IMR-90 (cell line): ENCODE data around the gene GLIS1. TPM values are rescaled to one million over a fixed set of nuclear protein-coding genes. Genes with fewer than 3 reads are reported as not detected.

ENCODE experiments used
- ATAC-seq: fragments of 200-7000 bp; cut with Tn5 transposase; 2 replicates; pipeline ENCODE4 v1.9.1; 2020; ENCODE audit warnings: low read depth, mild to moderate bottlenecking, moderate library complexity
- BruUV-seq: library from RNA; stranded (reverse); fragments of 400-500 nt; replicated peaks from 2 replicates; lab custom pipeline; 2021; lab: Mats Ljungman, UMichigan
- CTCF ChIA-PET: fragments of 300-600 bp; formaldehyde crosslinking; extraction: SDS; loops from one replicate; lab custom pipeline; 2021; ENCODE audit warnings: antibody characterized with exemption; lab: Yijun Ruan, JAX
- POLR2A ChIA-PET: fragments of 300-600 bp; sonication (Branson Sonifier 250); formaldehyde crosslinking; loops from one replicate; lab custom pipeline; 2022; ENCODE audit warnings: antibody characterized with exemption; ENCODE audit not compliant: unreplicated experiment; lab: Charles Lee
- DNase-seq: peaks from one replicate; pipeline ENCODE4 v3.0.0; 2013
- H2AFZ ChIP-seq: replicated peaks from 2 replicates; pipeline ENCODE3; 2013; ENCODE audit warnings: low read length, mild to moderate bottlenecking; ENCODE audit not compliant: poor library complexity
- H2AK5ac ChIP-seq: 2 replicates; pipeline ENCODE4 v1.6.1; 2013; ENCODE audit warnings: low read depth, low read length, inconsistent platforms
- H2AK9ac ChIP-seq: replicated peaks from 2 replicates; pipeline ENCODE3; 2013; ENCODE audit warnings: mild to moderate bottlenecking, low read depth, low read length, moderate library complexity; ENCODE audit not compliant: poor library complexity
- H2BK120ac ChIP-seq: 2 replicates; pipeline ENCODE4 v1.6.1; 2013; ENCODE audit warnings: low read depth, low read length, inconsistent platforms
- H2BK15ac ChIP-seq: 3 replicates; pipeline ENCODE4 v1.6.1; 2013; ENCODE audit warnings: low read depth, low read length, inconsistent platforms
- H2BK20ac ChIP-seq: 2 replicates; pipeline ENCODE4 v1.6.1; 2013; ENCODE audit warnings: low read depth, mild to moderate bottlenecking, inconsistent platforms, low read length, moderate library complexity
- H2BK5ac ChIP-seq: 2 replicates; pipeline ENCODE4 v1.6.1; 2013; ENCODE audit warnings: mild to moderate bottlenecking, low read depth, low read length, inconsistent platforms; ENCODE audit not compliant: poor library complexity, severe bottlenecking
- H3K14ac ChIP-seq: replicated peaks from 2 replicates; pipeline ENCODE4 v1.6.1; 2013; ENCODE audit warnings: low read depth, low read length, inconsistent platforms
- H3K18ac ChIP-seq: 2 replicates; pipeline ENCODE4 v1.6.1; 2013; ENCODE audit warnings: low read depth, low read length, control low read depth
- H3K23ac ChIP-seq: 2 replicates; pipeline ENCODE4 v1.6.1; 2013; ENCODE audit warnings: low read depth, low read length, inconsistent platforms
- H3K27ac ChIP-seq: 2 replicates; pipeline ENCODE4 v1.5.1; 2013; ENCODE audit warnings: mild to moderate bottlenecking, control low read depth, low read length; ENCODE audit not compliant: insufficient read depth
- H3K27me3 ChIP-seq: 2 replicates; pipeline ENCODE4 v1.6.1; 2013; ENCODE audit warnings: low read length; ENCODE audit not compliant: control insufficient read depth, insufficient read depth
- H3K36me3 ChIP-seq: 2 replicates; pipeline ENCODE4 v1.6.1; 2013; ENCODE audit warnings: low read length, mixed read lengths; ENCODE audit not compliant: control insufficient read depth, insufficient read depth
- H3K4ac ChIP-seq: 2 replicates; pipeline ENCODE4 v1.6.1; 2013; ENCODE audit warnings: low read depth, low read length, inconsistent platforms
- H3K4me1 ChIP-seq: 2 replicates; pipeline ENCODE4 v1.6.1; 2013; ENCODE audit warnings: low read length, mixed read lengths; ENCODE audit not compliant: control insufficient read depth, insufficient read depth
- H3K4me2 ChIP-seq: 2 replicates; pipeline ENCODE4 v1.6.1; 2013; ENCODE audit warnings: low read depth, mild to moderate bottlenecking, control low read depth, low read length, moderate library complexity
- H3K4me3 ChIP-seq: 2 replicates; pipeline ENCODE4 v1.5.1; 2013; ENCODE audit warnings: low read depth, mild to moderate bottlenecking, control low read depth, low read length, moderate library complexity; ENCODE audit not compliant: insufficient read depth
- H3K56ac ChIP-seq: 2 replicates; pipeline ENCODE4 v1.6.1; 2013; ENCODE audit warnings: low read length, inconsistent platforms; ENCODE audit not compliant: insufficient read depth; ENCODE audit errors: extremely low read depth
- H3K79me1 ChIP-seq, 2 experiments: 2 replicates each; pipeline ENCODE4 v1.6.1; 2013; ENCODE audit warnings: low read length in 2 of 2, inconsistent platforms in 1 of 2, low read depth in 1 of 2
- H3K9ac ChIP-seq: 2 replicates; pipeline ENCODE4 v1.6.1; 2013; ENCODE audit warnings: low read depth, low read length, control low read depth
- H3K9me1 ChIP-seq: 2 replicates; pipeline ENCODE4 v1.6.1; 2013; ENCODE audit warnings: low read length, inconsistent platforms; ENCODE audit not compliant: insufficient read depth
- H3K9me3 ChIP-seq: 2 replicates; pipeline ENCODE4 v1.6.1; 2013; ENCODE audit warnings: low read length; ENCODE audit not compliant: control insufficient read depth, insufficient read depth
- H4K20me1 ChIP-seq: 2 replicates; pipeline ENCODE4 v1.6.1; 2013; ENCODE audit warnings: low read length, inconsistent platforms; ENCODE audit not compliant: insufficient read depth
- H4K5ac ChIP-seq: 2 replicates; pipeline ENCODE4 v1.6.1; 2013; ENCODE audit warnings: mild to moderate bottlenecking, low read depth, low read length, control low read depth
- H4K8ac ChIP-seq, 2 experiments: 2 replicates each; pipeline ENCODE4 v1.6.1; 2013; ENCODE audit warnings: low read depth in 2 of 2, low read length in 2 of 2, control low read depth in 1 of 2, inconsistent platforms in 1 of 2
- H4K91ac ChIP-seq: 2 replicates; pipeline ENCODE4 v1.6.1; 2013; ENCODE audit warnings: low read depth, low read length, inconsistent platforms; ENCODE audit not compliant: insufficient read depth
- BHLHE40 ChIP-seq: fragments of 150-350 bp; IDR thresholded peaks from 2 replicates; pipeline ENCODE4 v1.6.1; 2016; ENCODE audit warnings: mild to moderate bottlenecking, low read depth, low read length
- CEBPB ChIP-seq: IDR thresholded peaks from 2 replicates; pipeline ENCODE4 v1.6.1; 2012; ENCODE audit warnings: low read depth, low read length, improper control_type of control experiment
- CHD1 ChIP-seq: IDR thresholded peaks from 2 replicates; pipeline ENCODE4 v1.6.1; 2012; ENCODE audit warnings: low read depth, low read length, improper control_type of control experiment
- CTCF ChIP-seq: conservative IDR thresholded peaks from 2 replicates; pipeline ENCODE4 v1.5.1; 2012; ENCODE audit warnings: mild to moderate bottlenecking, low read depth, low read length, improper control_type of control experiment
- ELK1 ChIP-seq: fragments of 150-350 bp; IDR thresholded peaks from 2 replicates; pipeline ENCODE4 v1.6.1; 2016; ENCODE audit warnings: low read depth, mild to moderate bottlenecking, low read length, moderate library complexity, borderline replicate concordance
- MAFK ChIP-seq: IDR thresholded peaks from 2 replicates; pipeline ENCODE4 v1.6.1; 2012; ENCODE audit warnings: low read depth, low read length, improper control_type of control experiment
- MAZ ChIP-seq: IDR thresholded peaks from 2 replicates; pipeline ENCODE4 v1.6.1; 2012; ENCODE audit warnings: low read depth, mild to moderate bottlenecking, low read length, improper control_type of control experiment, moderate library complexity, borderline replicate concordance
- MXI1 ChIP-seq: IDR thresholded peaks from 2 replicates; pipeline ENCODE4 v1.6.1; 2012; ENCODE audit warnings: low read depth, mild to moderate bottlenecking, low read length, moderate library complexity, borderline replicate concordance
- NFE2L2 ChIP-seq: fragments of 150-350 bp; IDR thresholded peaks from 2 replicates; pipeline ENCODE4 v1.6.1; 2016; ENCODE audit warnings: low read depth, mild to moderate bottlenecking, low read length
- POLR2A ChIP-seq: IDR thresholded peaks from 2 replicates; pipeline ENCODE4 v1.6.1; 2012; ENCODE audit warnings: mild to moderate bottlenecking, low read depth, low read length
- RAD21 ChIP-seq: IDR thresholded peaks from 2 replicates; pipeline ENCODE4 v1.6.1; 2012; ENCODE audit warnings: low read length, improper control_type of control experiment
- RCOR1 ChIP-seq: IDR thresholded peaks from 2 replicates; pipeline ENCODE4 v1.6.1; 2012; ENCODE audit warnings: mild to moderate bottlenecking, low read length, improper control_type of control experiment; ENCODE audit not compliant: insufficient replicate concordance
- SMC3 ChIP-seq: fragments of 150-350 bp; IDR thresholded peaks from 2 replicates; pipeline ENCODE4 v1.6.1; 2016; ENCODE audit warnings: low read depth, mild to moderate bottlenecking, antibody characterized with exemption, low read length, moderate library complexity
- USF2 ChIP-seq: fragments of 150-350 bp; IDR thresholded peaks from 2 replicates; pipeline ENCODE4 v1.6.1; 2017; ENCODE audit warnings: mild to moderate bottlenecking, antibody characterized with exemption, low read length, low read depth
- WGBS, 2 experiments: methylation state at CpG; one replicate each; pipeline versions ENCODE4 v1.1.5 to v1.1.7; 2013; ENCODE audit warnings: missing lambda C conversion rate in 2 of 2; ENCODE audit not compliant: insufficient read length in 1 of 2; ENCODE audit errors: extremely low coverage in 2 of 2; 5-methylcytosine and 5-hydroxymethylcytosine counted together
- dilution Hi-C: fragments of 300-500 bp; cut with HindIII; formaldehyde crosslinking; loops from one replicate; pipeline ENCODE4 v1.14.3; 2018; ENCODE audit warnings: low sequenced_read_pairs; ENCODE audit not compliant: unreplicated experiment
- in situ Hi-C: fragments of 300-500 bp; cut with MboI; formaldehyde crosslinking; loops from 3 replicates; pipeline ENCODE4 v1.14.3; 2019; ENCODE audit warnings: low sequenced_read_pairs, inconsistent platforms, mixed read lengths
- intact Hi-C: fragments of 100-400 bp; cut with micrococcal nuclease; formaldehyde crosslinking; loops from 2 replicates; pipeline ENCODE4 v1.10.0; 2022
- polyA plus RNA-seq, 3 experiments: library from polyadenylated mRNA; depleted of rRNA; stranded (reverse); fragments of >200 nt; gene quantifications; 2 replicates each; pipeline ENCODE4 v1.2.3, GENCODE V29; 2012; ENCODE audit warnings: low replicate concordance in 1 of 3
- total RNA-seq: library from RNA; depleted of rRNA; stranded (reverse); fragments of >200 nt; gene quantifications from 2 replicates; pipeline ENCODE4 v1.2.3, GENCODE V29; 2012

The GLIS1 gene
- total and polyA plus RNA-seq, 2 of the 4 experiments (the other 2 are of a cell fraction), result 0.18 to 2.3 TPM

DNA sequence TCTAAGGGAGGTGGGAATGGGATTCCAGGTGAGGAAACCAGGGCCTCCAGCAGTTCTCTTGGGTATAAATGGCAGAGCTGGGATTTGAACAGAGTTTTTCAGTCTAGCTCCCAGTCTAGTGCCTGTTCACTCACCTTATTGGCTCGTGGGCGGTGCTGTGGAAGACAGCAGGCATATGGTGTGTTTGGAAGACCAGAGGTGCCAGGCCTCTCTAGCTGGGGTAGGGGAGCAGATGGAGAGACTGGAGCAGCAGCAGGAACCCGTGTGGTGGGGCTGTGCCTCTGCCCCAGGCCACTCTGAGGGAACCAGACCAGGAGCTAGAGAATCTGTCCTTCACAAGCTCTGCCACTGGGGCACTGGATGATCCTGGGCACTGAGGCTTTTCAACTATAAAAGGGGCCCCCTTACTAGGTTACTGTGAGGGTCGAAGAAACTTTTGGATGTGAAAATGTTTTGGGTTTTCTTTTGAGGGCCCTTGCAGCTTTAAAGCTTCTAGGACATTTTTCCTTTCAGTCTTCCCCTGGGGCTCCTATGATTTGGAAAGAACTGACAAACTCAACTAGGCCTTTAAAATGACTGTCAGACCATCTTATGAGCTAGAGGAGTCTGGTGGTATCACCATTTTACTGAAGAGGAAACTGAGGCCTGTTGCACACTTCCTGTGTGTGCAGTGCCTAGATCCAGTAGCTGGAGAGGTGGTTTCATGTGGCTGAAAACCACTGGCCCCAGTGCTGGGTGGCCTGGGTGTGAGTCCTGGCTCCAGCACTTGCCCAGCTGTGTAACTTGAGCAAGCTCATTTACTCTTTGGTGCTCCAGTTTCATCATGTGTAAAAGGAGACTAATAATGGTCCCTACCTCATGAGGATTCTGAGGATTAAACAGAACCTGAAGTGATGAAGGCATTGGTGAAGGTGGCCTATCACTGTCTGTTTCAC lies 273.7 kb downstream of the GLIS1 start:
- Histone ChIP-seq H4K91ac (no peak overlapping the region), H3K9me1 (peaks cover 4% of the 10 kb centered on the region; the same call in 1 of the 2 replicates), H3K18ac (no peak overlapping the region), H3K9ac (no peak overlapping the region), H3K4me1 (no peaks in the 10 kb centered on the region), H3K4me3 (no peak overlapping the region), H2BK5ac (no peak overlapping the region), H3K79me1 (no peaks in the 10 kb centered on the region), H2AK5ac (peak overlapping the region; percentile 43; the same call in 1 of the 2 replicates), H3K9me3 (no peaks in the 10 kb centered on the region), H2BK15ac (no peak overlapping the region), H3K4ac (no peak overlapping the region), H4K8ac (no peak overlapping the region), H3K56ac (no peak overlapping the region), H3K4me2 (no peak overlapping the region), H3K27me3 (peaks cover 18% of the 10 kb centered on the region), H3K23ac (no peak overlapping the region), H4K5ac (no peak overlapping the region), H3K14ac (no peak overlapping the region), H3K27ac (no peak overlapping the region), H2BK20ac (no peak overlapping the region), H2AFZ (no peak overlapping the region), H3K36me3 (no peaks in the 10 kb centered on the region), H2AK9ac (no peak overlapping the region), H4K20me1 (no peaks in the 10 kb centered on the region), H2BK120ac (no peak overlapping the region)
- no TSS peak for BruUV-seq
- CTCF ChIA-PET, result interaction anchor here (1.3 kb wide), 1 partner anchor 15 kb away, joined by 3 read pairs; no protein-coding TSS in a partner anchor
- 40% methylated on average over 1 of the region's 4 CpGs; no CpG with 5 or more reads in 1 of the 2 experiments for WGBS, 2 experiments
- DNase-seq, result no peak
- in situ Hi-C loops (no loop called here), intact Hi-C loops (no loop called here), dilution Hi-C loops (no loop called here)
- POLR2A ChIA-PET, result interaction anchor here (0.6 kb wide), 1 partner anchor 384 kb away, joined by 4 read pairs; no protein-coding TSS in a partner anchor
- ATAC-seq, result no peak
- TF ChIP-seq USF2 (no peak), RAD21 (no peak), MAZ (no peak), CTCF (no peak), MXI1 (no peak), MAFK (no peak), CEBPB (no peak), CHD1 (no peak), RCOR1 (no peak), BHLHE40 (no peak), NFE2L2 (no peak), ELK1 (no peak), SMC3 (no peak), POLR2A (no peak)
